ENCODE results near the gene CC2D1A.
"Not testable (repeated sequence)": the region's sequence is repeated elsewhere in the genome, so short reads cannot be mapped to it uniquely, and the experiment has no call there.

CC2D1A gene

GRCh38 chr19:13963603-13964105, 57.7 kb downstream of the CC2D1A start:
- no peak for FAIRE-seq

DNA sequence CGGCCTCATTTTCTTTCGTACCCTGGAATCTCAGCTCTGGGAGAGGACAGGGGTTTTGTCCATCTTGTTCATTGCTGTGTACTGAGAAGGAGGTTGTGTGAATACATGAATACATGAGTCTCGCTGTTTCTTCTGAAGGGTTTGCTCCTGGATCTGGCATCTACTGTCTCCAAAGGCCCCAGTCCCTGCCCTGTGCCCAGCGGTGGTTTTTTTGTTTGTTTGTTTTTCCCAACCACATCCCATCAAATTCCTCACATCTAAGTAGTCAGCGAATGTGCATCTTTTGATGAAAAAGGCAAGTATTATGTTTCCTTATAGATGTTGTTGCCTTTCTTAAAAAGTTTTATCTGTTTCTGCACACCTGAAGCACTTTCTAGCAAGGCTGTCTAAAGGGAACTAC, 58.8 kb downstream of the CC2D1A start:
- no peak for FAIRE-seq

DNA sequence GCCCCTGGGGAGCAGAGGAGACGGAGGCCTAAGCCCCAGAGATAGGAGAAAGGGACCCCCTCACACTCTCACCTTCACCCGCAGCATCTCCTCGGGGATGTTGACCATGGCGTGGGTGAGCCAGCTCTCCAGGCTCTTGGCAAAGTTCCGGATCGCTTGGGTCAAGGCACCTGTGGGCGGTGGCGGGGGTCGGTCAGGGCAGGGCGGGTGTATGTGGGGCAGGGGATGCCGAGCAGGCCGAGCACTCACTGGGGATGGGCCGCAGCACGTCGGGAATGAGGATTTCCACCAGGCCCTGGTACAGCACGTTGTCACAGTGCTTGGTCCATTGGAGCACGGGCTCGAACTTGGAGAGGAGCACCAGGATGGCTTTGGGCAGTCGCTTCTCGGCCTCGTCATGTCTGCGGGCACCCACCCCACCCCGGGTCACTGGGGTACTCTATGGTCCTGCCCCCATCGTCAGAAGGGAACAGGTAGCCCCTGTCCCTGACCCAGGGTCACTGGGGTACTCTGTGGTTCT, 59.4 kb downstream of the CC2D1A start:
- FAIRE-seq = no peak

- FAIRE-seq = no peak
Measured at GRCh38 chr19:13965926-13966683, 60.1 kb downstream of the CC2D1A start.

- no peak for FAIRE-seq
Measured at GRCh38 chr19:13966684-13967128, 60.7 kb downstream of the CC2D1A start.

GRCh38 chr19:13967206-13967605, 61.2 kb downstream of the CC2D1A start:
- not testable (repeated sequence) for FAIRE-seq

DNA sequence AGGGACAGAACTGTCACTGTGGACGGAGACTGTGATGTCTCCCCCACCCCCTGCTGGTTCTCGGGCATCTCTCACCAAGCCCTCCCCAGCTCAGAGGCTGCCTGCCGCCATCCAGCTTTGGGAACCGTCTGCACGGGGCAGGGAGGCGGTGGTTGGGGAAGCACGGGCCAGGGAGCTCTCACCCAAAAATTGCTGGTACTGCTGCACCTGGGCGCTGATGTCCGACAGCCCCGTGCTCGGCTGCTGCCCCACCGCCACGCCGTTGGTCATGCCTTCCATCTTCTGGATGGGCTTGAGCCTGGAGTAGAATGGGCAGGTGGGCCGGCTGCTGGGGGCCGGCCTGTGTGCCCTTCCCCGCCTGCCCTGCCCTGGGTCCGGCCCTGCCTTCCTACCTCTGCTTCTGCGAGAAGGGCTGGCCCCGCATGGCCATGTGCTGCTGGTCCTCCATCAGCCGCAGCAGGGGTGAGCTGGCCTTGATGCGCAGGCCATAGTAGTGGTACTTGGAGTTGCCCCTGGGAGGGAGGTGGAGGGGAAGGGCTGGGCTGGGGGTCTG, 62.5 kb downstream of the CC2D1A start:
- FAIRE-seq = no peak

GRCh38 chr19:13968999-13969398, 63.0 kb downstream of the CC2D1A start:
- FAIRE-seq = no peak

DNA sequence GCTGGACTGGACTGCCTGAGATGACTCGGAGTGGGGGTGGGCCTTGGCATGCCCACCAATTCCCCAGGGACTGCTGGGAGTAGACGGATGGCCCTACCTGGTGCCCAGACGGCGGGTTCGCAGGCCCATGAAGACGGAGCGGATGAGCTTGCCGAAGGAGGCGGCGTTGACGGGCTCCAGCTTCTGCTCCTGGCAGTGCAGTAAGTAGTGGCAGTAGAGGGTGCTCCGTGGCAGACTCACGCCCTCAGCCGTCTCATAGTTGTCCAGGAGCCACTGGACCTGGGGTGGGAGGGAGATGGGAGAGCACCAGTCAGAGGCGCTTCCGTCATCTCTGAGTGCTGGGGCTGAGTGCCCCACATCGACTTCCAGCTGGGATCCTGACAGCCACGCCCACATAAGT, 63.9 kb downstream of the CC2D1A start:
- FAIRE-seq = no peak

DNA sequence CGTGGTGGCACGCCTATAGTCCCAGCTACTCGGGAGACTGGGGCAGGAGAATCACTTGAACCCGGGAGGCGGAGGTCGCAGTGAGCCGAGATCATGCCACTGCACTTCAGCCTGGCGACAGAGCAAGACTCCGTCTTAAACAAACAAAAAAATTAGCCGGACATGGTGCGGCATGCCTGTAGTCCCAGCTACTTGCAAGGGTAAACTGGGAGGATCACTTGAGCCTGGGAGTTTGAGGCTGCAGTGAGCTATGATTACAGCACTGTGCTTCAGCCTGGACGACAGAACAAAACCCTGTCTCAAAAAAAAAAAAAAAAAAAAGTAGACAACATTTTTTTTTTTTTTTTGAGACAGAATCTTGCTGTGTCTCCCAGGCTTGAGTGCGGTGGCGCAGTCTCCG, 65.9 kb downstream of the CC2D1A start:
- FAIRE-seq = not testable (repeated sequence)

DNA sequence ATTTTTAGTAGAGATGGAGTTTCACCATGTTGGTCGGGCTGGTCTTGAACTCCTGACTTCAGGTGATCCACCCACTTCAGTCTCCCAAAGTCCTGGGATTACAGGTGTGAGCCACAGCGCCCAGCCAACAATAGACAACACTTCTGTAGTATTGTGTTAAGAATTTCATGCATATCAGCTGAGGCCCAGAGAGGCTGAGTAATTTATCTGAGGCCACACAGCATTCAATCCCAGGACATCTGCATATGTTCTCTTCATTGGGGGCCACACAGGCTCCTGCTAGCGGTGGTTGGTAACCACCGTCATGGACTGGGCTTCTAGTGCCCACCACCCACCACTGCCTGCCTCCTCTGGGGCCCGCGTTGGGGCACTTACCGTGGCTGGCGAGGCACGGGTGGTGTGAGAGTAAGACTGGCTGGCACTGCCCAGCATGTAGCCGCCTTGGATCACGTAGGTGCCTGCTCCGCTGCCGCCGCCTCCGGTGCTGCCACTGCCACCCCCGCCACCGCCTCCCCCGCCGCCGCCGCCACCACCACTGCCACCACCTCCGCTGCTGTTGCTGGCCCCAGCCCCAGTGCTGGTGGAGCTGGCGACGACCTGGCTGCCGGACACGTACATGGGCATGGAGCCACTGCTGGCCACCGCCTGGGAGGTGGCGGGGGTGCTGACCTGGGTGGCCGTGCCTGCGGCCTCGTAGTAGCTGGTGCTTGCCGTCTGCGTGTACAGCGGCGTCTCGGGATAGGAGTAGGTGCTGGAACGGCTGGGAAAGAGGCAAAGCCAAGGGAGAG, 66.6 kb downstream of the CC2D1A start:
- FAIRE-seq = no peak

DNA sequence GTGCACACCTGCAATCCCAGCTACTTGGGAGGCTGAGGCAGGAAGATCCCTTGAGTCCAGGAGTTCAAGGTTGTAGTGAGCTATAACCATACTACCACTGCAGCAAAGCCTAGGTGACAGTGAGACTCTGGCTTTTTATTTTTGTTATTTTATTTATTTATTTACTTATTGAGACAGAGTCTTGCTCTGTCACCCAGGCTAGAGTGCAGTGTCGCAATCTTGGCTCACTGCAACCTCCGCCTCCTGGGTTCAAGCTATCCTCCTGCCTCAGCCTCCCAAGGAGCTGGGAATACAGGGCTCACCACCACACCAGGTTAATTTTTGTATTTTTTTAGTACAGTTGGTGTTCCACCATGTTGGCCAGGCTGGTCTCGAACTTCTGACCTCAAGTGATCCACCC, 67.5 kb downstream of the CC2D1A start:
- not testable (repeated sequence) for FAIRE-seq

- FAIRE-seq = no peak
Measured at GRCh38 chr19:13974073-13974472, 68.1 kb downstream of the CC2D1A start.

GRCh38 chr19:13975870-13976269, 69.9 kb downstream of the CC2D1A start:
- no peak for FAIRE-seq

DNA sequence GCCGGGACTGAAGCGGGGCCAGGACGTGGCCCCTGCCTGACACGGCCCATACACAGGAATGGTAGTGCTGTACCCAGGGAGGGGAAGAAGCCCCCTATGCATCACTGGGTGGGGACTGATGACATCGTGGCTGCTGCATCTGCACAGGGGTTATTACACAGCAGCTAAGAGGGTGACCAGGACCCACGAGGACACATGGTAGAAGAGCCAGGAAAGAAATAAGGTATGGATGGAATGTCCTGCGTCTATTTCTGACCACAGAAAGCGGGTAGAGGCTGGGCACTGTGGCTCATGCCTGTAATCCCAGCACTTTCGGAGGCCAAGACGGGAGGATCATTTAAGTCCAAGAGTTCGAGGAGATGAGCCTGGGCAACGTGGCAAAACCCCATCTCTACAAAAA, 70.4 kb downstream of the CC2D1A start:
- FAIRE-seq = no peak

DNA sequence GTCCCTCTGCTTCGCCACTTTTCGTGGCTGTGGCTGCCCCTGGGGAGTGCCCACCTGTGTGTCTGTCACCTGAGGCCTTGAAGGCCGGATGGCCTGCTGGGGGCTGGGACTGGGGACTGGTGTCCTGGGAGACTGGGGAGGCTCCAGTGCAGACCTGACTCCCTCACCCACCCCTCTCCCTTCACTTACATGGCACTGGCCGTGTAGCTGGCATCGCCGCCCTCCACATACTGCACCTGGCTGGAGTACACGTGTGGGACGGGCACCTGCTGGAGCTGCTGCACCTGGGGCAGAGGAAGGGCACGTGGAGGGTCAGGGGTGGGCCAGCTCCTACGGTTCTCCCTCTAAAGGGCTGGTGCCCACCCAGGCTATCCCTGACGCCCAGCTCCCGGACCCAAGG, 71.8 kb downstream of the CC2D1A start:
- FAIRE-seq = no peak

DNA sequence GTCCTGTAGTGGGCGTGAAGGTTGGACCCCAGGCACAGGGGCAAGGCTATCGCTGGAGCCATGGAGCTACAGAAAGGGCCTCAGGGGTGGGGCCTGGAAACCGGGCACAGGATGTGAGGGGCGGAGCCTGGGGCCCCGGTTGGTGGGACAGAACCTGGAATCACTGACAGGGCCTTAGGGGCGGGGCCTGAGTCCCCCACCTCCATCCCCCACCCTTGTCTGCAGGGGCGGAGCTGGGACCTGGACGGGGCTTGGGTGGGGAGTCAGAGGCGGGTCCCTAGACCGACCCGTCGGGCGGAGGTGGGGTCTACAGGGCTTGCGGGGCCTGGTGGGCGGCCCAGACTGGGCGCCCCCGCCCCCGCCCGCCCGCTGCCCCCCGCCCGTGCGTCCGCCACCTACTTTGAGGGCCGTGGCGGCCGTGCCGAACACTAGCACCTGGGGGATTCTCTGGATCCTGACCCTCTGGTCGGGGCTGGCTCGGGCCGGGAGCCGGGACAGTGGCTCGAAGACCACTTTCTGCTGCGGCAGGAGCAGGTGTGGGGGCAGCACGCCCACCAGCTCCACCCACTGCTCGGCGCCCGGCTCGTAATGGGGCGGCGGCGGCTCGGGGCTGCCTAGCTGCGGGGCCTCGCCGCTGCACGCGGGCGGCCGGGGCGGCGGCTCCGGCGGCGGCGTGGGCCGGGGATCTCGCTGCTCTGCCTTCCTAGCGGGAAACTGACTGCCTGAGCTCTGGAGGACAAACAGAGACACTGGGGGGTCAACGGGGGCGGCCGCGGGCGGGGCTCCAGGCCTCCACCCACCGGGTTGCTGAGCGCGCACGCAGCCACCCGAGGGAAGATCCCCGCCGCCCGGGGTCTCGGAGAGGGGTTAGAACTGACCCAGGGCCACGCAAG, 72.6 kb downstream of the CC2D1A start:
- no peak for FAIRE-seq

GRCh38 chr19:13979244-13979615, 73.2 kb downstream of the CC2D1A start:
- FAIRE-seq = no peak

GRCh38 chr19:13979686-13980085, 73.7 kb downstream of the CC2D1A start:
- FAIRE-seq = no peak

- no peak for FAIRE-seq
Measured at GRCh38 chr19:13980340-13980739, 74.3 kb downstream of the CC2D1A start.

Measured in G401.6 (cell line).